PC-9 (cell line): Measurements from ENCODE around the gene PITX3. TPM values are rescaled to one million over a fixed set of nuclear protein-coding genes. Genes with fewer than 3 reads are reported as not detected.

ENCODE experiments used
- BruUV-seq: library from RNA; stranded (reverse); fragments of 400-500 nt; replicated peaks from 2 replicates; lab custom pipeline; 2021; lab: Mats Ljungman, UMichigan
- CTCF ChIA-PET: fragments of 300-600 bp; sonication (Branson Sonifier 250); formaldehyde crosslinking; loops from one replicate; lab custom pipeline; 2022; ENCODE audit warnings: antibody characterized with exemption; lab: Charles Lee
- POLR2A ChIA-PET: fragments of 300-600 bp; sonication (Branson Sonifier 250); formaldehyde crosslinking; loops from one replicate; lab custom pipeline; 2022; ENCODE audit warnings: antibody characterized with exemption; ENCODE audit not compliant: unreplicated experiment; lab: Charles Lee
- DNase-seq, 2 experiments: peaks; one replicate each; pipeline versions ENCODE4 v3.0.0 to v3.0.0-alpha.2; 2015 to 2022; ENCODE audit warnings: mixed read lengths in 1 of 2
- H2AFZ ChIP-seq: fragments of 200-600 bp; sonication (generic); 2 replicates; pipeline ENCODE4 v1.8.1; 2017; ENCODE audit warnings: antibody characterized with exemption
- H3F3A ChIP-seq: fragments of 200-600 bp; sonication (generic); 2 replicates; pipeline ENCODE4 v1.8.1; 2017; ENCODE audit warnings: antibody characterized with exemption, mild to moderate bottlenecking, low read depth; ENCODE audit not compliant: insufficient read depth
- H3K27ac ChIP-seq: fragments of 200-600 bp; sonication (generic); 2 replicates; pipeline ENCODE4 v1.6.1; 2016; ENCODE audit warnings: mixed run types
- H3K27me3 ChIP-seq: fragments of 200-600 bp; sonication (generic); 2 replicates; pipeline ENCODE4 v1.6.1; 2016; ENCODE audit warnings: low read depth, mixed run types; ENCODE audit not compliant: insufficient read depth
- H3K36me3 ChIP-seq: fragments of 200-600 bp; sonication (generic); 2 replicates; pipeline ENCODE4 v1.6.1; 2016; ENCODE audit warnings: low read depth, mixed run types
- H3K4me1 ChIP-seq: fragments of 200-600 bp; sonication (generic); replicated peaks from 2 replicates; pipeline ENCODE4 v1.6.1; 2016; ENCODE audit warnings: mixed run types; ENCODE audit not compliant: insufficient read depth
- H3K4me2 ChIP-seq: fragments of 200-600 bp; sonication (generic); 2 replicates; pipeline ENCODE4 v1.6.1; 2017; ENCODE audit warnings: mixed run types
- H3K4me3 ChIP-seq: fragments of 200-600 bp; sonication (generic); 2 replicates; pipeline ENCODE4 v1.6.1; 2016; ENCODE audit warnings: mixed run types
- H3K79me2 ChIP-seq: fragments of 200-600 bp; sonication (generic); 2 replicates; pipeline ENCODE4 v1.6.1; 2017; ENCODE audit warnings: low read depth, mixed run types
- H3K9me2 ChIP-seq: fragments of 200-600 bp; sonication (generic); 2 replicates; pipeline ENCODE4 v1.8.1; 2017; ENCODE audit warnings: mild to moderate bottlenecking; ENCODE audit not compliant: insufficient read depth
- H3K9me3 ChIP-seq: fragments of 200-600 bp; sonication (generic); 2 replicates; pipeline ENCODE4 v1.8.1; 2016; ENCODE audit warnings: low read depth; ENCODE audit not compliant: insufficient read depth
- H4K20me1 ChIP-seq: fragments of 200-600 bp; sonication (generic); 2 replicates; pipeline ENCODE4 v1.8.1; 2017; ENCODE audit not compliant: insufficient read depth
- EZH2 ChIP-seq: fragments of 200-600 bp; sonication (generic); IDR thresholded peaks from 2 replicates; pipeline ENCODE4 v1.8.0; 2017; ENCODE audit warnings: antibody characterized with exemption, low read depth
- intact Hi-C: fragments of 100-400 bp; cut with micrococcal nuclease; formaldehyde crosslinking; loops from one replicate; pipeline ENCODE4 v1.10.0; 2022; ENCODE audit not compliant: unreplicated experiment
- total RNA-seq: library from RNA; stranded (reverse); gene quantifications from 2 replicates; pipeline ENCODE4 v1.2.3, GENCODE V29; 2021
- TF ChIP-seq, protein P1 (sequence below): fragments of 200-600 bp; sonication (generic); conservative IDR thresholded peaks from 2 replicates; pipeline ENCODE4 v1.6.1; 2017; ENCODE audit warnings: mixed run types, antibody characterized with exemption, mild to moderate bottlenecking, moderate library complexity

The PITX3 gene
- total RNA-seq, 1 experiment from 2014 or later, result not detected

DNA sequence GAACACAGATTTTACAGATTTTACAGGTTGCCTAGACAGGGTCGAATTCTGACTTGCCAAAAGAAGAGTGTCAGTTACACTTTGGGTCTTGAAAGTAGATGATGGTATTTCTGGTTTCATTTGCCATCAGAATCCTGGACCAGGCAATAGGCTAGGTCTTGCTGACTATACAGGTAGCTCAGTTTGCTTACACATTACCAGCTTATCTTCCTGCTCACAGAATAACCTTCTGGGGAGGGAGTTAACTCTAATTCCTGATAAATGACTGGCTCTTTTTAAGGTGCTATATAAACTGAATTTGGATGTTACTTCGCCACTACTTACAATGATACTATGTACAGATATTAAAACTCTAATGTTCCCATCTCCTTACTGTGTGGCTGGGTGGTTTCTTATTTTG is 43.8 kb upstream of the PITX3 start:
- ChIA-PET POLR2A (no interaction called here), CTCF (no interaction called here)
- no peaks in the 10 kb centered on the region for H3K36me3 ChIP-seq
- intact Hi-C loops, result no loop called here
- no peak overlapping the region for H2AFZ ChIP-seq
- no peaks in the 10 kb centered on the region; the same call in 1 of the 2 replicates for H4K20me1 ChIP-seq
- H3K27ac ChIP-seq, result no peak overlapping the region
- BruUV-seq, result no TSS peak
- H3F3A ChIP-seq, result no peaks in the 10 kb centered on the region; the same call in 1 of the 2 replicates
- no peaks in the 10 kb centered on the region for H3K9me2 ChIP-seq
- H3K9me3 ChIP-seq, result no peaks in the 10 kb centered on the region
- TF ChIP-seq, protein P1, sequence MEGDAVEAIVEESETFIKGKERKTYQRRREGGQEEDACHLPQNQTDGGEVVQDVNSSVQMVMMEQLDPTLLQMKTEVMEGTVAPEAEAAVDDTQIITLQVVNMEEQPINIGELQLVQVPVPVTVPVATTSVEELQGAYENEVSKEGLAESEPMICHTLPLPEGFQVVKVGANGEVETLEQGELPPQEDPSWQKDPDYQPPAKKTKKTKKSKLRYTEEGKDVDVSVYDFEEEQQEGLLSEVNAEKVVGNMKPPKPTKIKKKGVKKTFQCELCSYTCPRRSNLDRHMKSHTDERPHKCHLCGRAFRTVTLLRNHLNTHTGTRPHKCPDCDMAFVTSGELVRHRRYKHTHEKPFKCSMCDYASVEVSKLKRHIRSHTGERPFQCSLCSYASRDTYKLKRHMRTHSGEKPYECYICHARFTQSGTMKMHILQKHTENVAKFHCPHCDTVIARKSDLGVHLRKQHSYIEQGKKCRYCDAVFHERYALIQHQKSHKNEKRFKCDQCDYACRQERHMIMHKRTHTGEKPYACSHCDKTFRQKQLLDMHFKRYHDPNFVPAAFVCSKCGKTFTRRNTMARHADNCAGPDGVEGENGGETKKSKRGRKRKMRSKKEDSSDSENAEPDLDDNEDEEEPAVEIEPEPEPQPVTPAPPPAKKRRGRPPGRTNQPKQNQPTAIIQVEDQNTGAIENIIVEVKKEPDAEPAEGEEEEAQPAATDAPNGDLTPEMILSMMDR, result no peak
- no peak for TF ChIP-seq EZH2
- no peak overlapping the region for H3K4me2 ChIP-seq
- DNase-seq, result no peak
- no peak overlapping the region for H3K4me3 ChIP-seq
- H3K27me3 ChIP-seq, result no peaks in the 10 kb centered on the region
- no peaks in the 10 kb centered on the region for H3K79me2 ChIP-seq
- no peaks in the 10 kb centered on the region for H3K4me1 ChIP-seq

DNA sequence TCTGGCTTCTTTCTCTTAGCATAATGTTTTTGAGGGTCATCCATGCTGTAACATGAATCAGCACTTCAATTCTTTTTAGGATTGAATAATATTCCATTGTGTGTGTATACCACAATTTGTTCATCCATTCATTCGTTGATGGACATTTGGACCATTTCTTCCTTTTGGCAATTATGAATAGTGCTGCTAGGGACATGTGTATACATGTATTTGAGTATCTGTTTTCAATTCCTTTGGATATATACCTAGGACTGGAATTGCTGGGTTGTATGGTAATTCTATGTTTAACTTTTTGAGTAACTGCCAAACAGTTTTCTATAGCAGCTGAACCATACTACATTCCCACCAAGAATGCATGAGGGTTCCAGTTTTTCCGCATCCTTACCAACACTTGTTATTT is 43.2 kb upstream of the PITX3 start:
- Histone ChIP-seq H3K27ac (no peak overlapping the region), H3K79me2 (no peaks in the 10 kb centered on the region), H3K4me3 (no peak overlapping the region), H2AFZ (no peak overlapping the region), H3F3A (no peaks in the 10 kb centered on the region; the same call in 1 of the 2 replicates), H3K27me3 (no peaks in the 10 kb centered on the region), H3K4me1 (no peaks in the 10 kb centered on the region), H3K36me3 (no peaks in the 10 kb centered on the region), H3K9me3 (no peaks in the 10 kb centered on the region), H3K4me2 (no peak overlapping the region), H4K20me1 (no peaks in the 10 kb centered on the region; the same call in 1 of the 2 replicates), H3K9me2 (no peaks in the 10 kb centered on the region)
- TF ChIP-seq, protein P1, result no peak
- TF ChIP-seq EZH2, result no peak
- intact Hi-C loops, result no loop called here
- POLR2A ChIA-PET, result no interaction called here
- no peak for DNase-seq
- no TSS peak for BruUV-seq
- CTCF ChIA-PET, result no interaction called here

DNA sequence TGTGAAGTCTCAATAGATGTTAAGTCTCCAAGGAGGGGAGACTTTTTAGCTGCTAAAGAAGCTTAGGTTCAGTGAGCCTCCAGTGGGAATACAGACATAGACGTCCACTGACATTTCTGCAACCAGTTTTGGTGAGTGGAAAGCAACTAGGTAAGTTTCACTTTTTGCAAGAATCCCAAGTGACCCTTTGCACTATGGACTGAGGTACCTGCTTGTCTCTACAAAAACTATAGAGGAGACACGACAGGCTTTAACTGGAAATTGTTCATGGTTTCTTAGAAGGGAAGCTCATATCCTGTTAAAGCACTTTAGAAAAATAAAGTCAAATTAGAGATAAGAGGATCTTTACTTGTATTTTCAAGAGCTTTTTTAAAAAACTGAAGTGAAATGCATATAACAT is 42.6 kb upstream of the PITX3 start:
- Histone ChIP-seq H3K27ac (no peak overlapping the region), H3K4me3 (no peak overlapping the region), H3K79me2 (no peaks in the 10 kb centered on the region), H3K4me2 (no peak overlapping the region), H3K9me2 (no peaks in the 10 kb centered on the region), H3K27me3 (no peaks in the 10 kb centered on the region), H4K20me1 (no peaks in the 10 kb centered on the region; the same call in 1 of the 2 replicates), H3K4me1 (no peaks in the 10 kb centered on the region), H2AFZ (no peak overlapping the region), H3K9me3 (no peaks in the 10 kb centered on the region), H3K36me3 (no peaks in the 10 kb centered on the region), H3F3A (no peaks in the 10 kb centered on the region; the same call in 1 of the 2 replicates)
- DNase-seq, result no peak
- ChIA-PET POLR2A (no interaction called here), CTCF (no interaction called here)
- no peak for TF ChIP-seq EZH2
- TF ChIP-seq, protein P1, result no peak
- no TSS peak for BruUV-seq
- intact Hi-C loops, result no loop called here
